Measurements from ENCODE around the gene SLC22A15. TPM values are rescaled to one million over a fixed set of nuclear protein-coding genes. Genes with fewer than 3 reads are reported as not detected.

The SLC22A15 gene
- polyA plus RNA-seq, 1 donor from 2014 or later = 3.1 TPM

GRCh38 chr1:116112388-116113140 is 136.3 kb downstream of the SLC22A15 start:
- Histone ChIP-seq H3K27ac (ENCODE audit: low read length) (no peak overlapping the region), H3K79me2 (replicated peaks; ENCODE audit: insufficient read depth, low read length) (no peaks in the 10 kb centered on the region), H3F3A (ENCODE audit: insufficient read depth, low read length, poor library complexity, severe bottlenecking) (no peaks in the 10 kb centered on the region), H3K27me3 (ENCODE audit: insufficient read depth, low read depth, low read length) (no peaks in the 10 kb centered on the region), H4K20me1 (ENCODE audit: insufficient read depth) (no peaks in the 10 kb centered on the region), H3K9me2 (ENCODE audit: insufficient read depth, low read length) (no peaks in the 10 kb centered on the region), H3K4me2 (ENCODE audit: low read length) (no peak overlapping the region), H3K9ac (ENCODE audit: low read length) (no peak overlapping the region), H3K9me3 (ENCODE audit: low read length) (no peaks in the 10 kb centered on the region), H2AFZ (ENCODE audit: low read depth, low read length) (no peak overlapping the region), H3K36me3 (ENCODE audit: insufficient read depth, low read length) (no peaks in the 10 kb centered on the region), H3K4me3 (ENCODE audit: low read length) (no peak overlapping the region)
- TF ChIP-seq TAF1 (IDR thresholded peaks at IDR 0.05; ENCODE audit: low read depth) = no peak
- TF ChIP-seq CTCF (IDR thresholded peaks at IDR 0.05; ENCODE audit: poor library complexity, severe bottlenecking) = no peak
- TF ChIP-seq SMC3 (conservative IDR thresholded peaks at IDR 0.05; ENCODE audit: poor library complexity) = no peak
- no peak for TF ChIP-seq EP300 (conservative IDR thresholded peaks at IDR 0.05; ENCODE audit: poor library complexity, severe bottlenecking)
- no peak for TF ChIP-seq POLR2AphosphoS5 (IDR thresholded peaks at IDR 0.05)
- TF ChIP-seq MXI1 (conservative IDR thresholded peaks at IDR 0.05; ENCODE audit: poor library complexity, severe bottlenecking) = no peak
- TF ChIP-seq RAD21 (conservative IDR thresholded peaks at IDR 0.05) = no peak
- no peak for TF ChIP-seq EZH2 (IDR thresholded peaks at IDR 0.05; ENCODE audit: borderline replicate concordance, insufficient read depth, low read length, poor library complexity, severe bottlenecking)
- TF ChIP-seq, protein P1, sequence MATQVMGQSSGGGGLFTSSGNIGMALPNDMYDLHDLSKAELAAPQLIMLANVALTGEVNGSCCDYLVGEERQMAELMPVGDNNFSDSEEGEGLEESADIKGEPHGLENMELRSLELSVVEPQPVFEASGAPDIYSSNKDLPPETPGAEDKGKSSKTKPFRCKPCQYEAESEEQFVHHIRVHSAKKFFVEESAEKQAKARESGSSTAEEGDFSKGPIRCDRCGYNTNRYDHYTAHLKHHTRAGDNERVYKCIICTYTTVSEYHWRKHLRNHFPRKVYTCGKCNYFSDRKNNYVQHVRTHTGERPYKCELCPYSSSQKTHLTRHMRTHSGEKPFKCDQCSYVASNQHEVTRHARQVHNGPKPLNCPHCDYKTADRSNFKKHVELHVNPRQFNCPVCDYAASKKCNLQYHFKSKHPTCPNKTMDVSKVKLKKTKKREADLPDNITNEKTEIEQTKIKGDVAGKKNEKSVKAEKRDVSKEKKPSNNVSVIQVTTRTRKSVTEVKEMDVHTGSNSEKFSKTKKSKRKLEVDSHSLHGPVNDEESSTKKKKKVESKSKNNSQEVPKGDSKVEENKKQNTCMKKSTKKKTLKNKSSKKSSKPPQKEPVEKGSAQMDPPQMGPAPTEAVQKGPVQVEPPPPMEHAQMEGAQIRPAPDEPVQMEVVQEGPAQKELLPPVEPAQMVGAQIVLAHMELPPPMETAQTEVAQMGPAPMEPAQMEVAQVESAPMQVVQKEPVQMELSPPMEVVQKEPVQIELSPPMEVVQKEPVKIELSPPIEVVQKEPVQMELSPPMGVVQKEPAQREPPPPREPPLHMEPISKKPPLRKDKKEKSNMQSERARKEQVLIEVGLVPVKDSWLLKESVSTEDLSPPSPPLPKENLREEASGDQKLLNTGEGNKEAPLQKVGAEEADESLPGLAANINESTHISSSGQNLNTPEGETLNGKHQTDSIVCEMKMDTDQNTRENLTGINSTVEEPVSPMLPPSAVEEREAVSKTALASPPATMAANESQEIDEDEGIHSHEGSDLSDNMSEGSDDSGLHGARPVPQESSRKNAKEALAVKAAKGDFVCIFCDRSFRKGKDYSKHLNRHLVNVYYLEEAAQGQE (IDR thresholded peaks at IDR 0.05; ENCODE audit: borderline replicate concordance) = no peak

DNA sequence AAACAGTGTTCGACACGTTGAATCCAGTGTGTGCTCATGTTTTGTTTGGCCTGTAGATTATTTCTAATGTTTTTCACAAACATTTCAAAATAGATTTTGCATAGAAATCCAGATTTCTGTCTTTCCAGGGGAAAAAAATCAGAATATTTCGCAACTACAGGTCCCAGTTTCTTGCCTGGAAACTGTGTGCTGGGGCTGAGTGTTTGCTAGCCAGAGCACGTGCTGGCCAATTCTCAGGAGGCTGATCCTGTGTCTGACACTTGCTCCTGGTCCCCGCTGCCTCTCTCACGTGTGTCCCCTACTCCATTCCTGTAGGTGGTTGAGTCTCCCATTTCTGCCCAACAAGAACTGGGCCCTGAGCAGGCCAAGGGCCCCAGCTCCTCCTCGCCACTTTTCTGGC is 137.3 kb downstream of the SLC22A15 start:
- H3K4me2 ChIP-seq (ENCODE audit: low read length) = no peak overlapping the region
- no peak for TF ChIP-seq EZH2 (IDR thresholded peaks at IDR 0.05; ENCODE audit: borderline replicate concordance, insufficient read depth, low read length, poor library complexity, severe bottlenecking)
- TF ChIP-seq POLR2AphosphoS5 (IDR thresholded peaks at IDR 0.05) = no peak
- no peak for TF ChIP-seq EP300 (conservative IDR thresholded peaks at IDR 0.05; ENCODE audit: poor library complexity, severe bottlenecking)
- TF ChIP-seq, protein P1 (IDR thresholded peaks at IDR 0.05; ENCODE audit: borderline replicate concordance) = no peak
- no peak for TF ChIP-seq SMC3 (conservative IDR thresholded peaks at IDR 0.05; ENCODE audit: poor library complexity)
- no peak for TF ChIP-seq MXI1 (conservative IDR thresholded peaks at IDR 0.05; ENCODE audit: poor library complexity, severe bottlenecking)
- TF ChIP-seq RAD21 (conservative IDR thresholded peaks at IDR 0.05) = no peak
- TF ChIP-seq TAF1 (IDR thresholded peaks at IDR 0.05; ENCODE audit: low read depth) = no peak
- TF ChIP-seq CTCF (IDR thresholded peaks at IDR 0.05; ENCODE audit: poor library complexity, severe bottlenecking) = no peak
- no peaks in the 10 kb centered on the region for H3K36me3 ChIP-seq (ENCODE audit: insufficient read depth, low read length)
- H3K9me2 ChIP-seq (ENCODE audit: insufficient read depth, low read length) = no peaks in the 10 kb centered on the region
- H4K20me1 ChIP-seq (ENCODE audit: insufficient read depth) = no peaks in the 10 kb centered on the region
- no peak overlapping the region for H3K9ac ChIP-seq (ENCODE audit: low read length)
- H3K9me3 ChIP-seq (ENCODE audit: low read length) = no peaks in the 10 kb centered on the region
- H3K27me3 ChIP-seq (ENCODE audit: insufficient read depth, low read depth, low read length) = no peaks in the 10 kb centered on the region
- no peak overlapping the region for H2AFZ ChIP-seq (ENCODE audit: low read depth, low read length)
- no peak overlapping the region for H3K4me3 ChIP-seq (ENCODE audit: low read length)
- no peak overlapping the region for H3K27ac ChIP-seq (ENCODE audit: low read length)
- no peaks in the 10 kb centered on the region for H3F3A ChIP-seq (ENCODE audit: insufficient read depth, low read length, poor library complexity, severe bottlenecking)
- H3K79me2 ChIP-seq (replicated peaks; ENCODE audit: insufficient read depth, low read length) = no peaks in the 10 kb centered on the region
